ENCODE data around the gene PLA2G4F. TPM values are rescaled to one million over a fixed set of nuclear protein-coding genes. Genes with fewer than 3 reads are reported as not detected.
"Not testable (repeated sequence)": the region's sequence is repeated elsewhere in the genome, so short reads cannot be mapped to it uniquely, and the experiment has no call there.

Gene PLA2G4F
- total and polyA plus RNA-seq, 4 donors: 1.5 TPM; not detected in 3

DNA sequence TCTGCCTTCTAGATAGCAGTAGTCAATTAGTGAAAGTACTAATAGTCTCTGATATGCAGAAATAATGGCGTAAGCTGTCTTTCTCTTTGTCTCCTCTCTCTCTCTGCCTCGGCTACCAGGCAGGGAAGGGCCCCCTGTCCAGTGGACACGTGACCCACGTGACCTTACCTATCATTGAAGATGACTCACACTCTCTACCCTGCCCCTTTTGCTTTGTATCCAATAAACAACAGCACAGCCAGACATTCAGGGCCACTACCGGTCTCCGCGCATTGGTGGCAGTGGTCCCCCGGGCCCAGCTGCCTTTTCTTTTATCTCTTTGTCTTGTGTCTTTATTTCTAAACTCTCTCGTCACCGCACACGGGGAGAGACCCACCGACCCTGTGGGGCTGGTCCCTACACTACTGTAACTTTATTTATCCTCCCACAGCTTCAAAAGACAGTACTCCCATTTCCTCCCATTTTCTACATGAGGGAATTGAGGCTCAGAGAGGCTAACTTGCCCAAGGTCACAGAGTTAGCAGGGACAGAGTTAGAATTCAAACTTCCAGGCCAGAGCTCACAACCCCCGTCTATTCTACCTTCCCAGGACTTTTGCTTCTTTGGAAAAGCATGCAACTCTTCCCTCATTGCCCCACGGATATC is 64.6 kb downstream of the PLA2G4F start:
- H3K9me3 ChIP-seq (ENCODE audit: control insufficient read depth, low read length); H3K4me1 ChIP-seq (ENCODE audit: control insufficient read depth in 1 of 2, insufficient read depth in 2 of 2, low read length in 2 of 2); ATAC-seq (ENCODE audit: low FRiP score); H3K36me3 ChIP-seq (ENCODE audit: control insufficient read depth in 1 of 2, insufficient read depth in 2 of 2, low read length in 1 of 2); intact Hi-C loops (cut with DNase I); H3K4me3 ChIP-seq (ENCODE audit: low read length in 2 of 2); H3K27me3 ChIP-seq (ENCODE audit: control insufficient read depth in 1 of 2, insufficient read depth in 2 of 2, low read length in 1 of 2); H3K27ac ChIP-seq (ENCODE audit: low read depth in 1 of 2, low read length in 2 of 2); DNase-seq: not testable (repeated sequence)
- 86 to 87% methylated on average over 14 of the region's 14 CpGs for WGBS, 2 donors

GRCh38 chr15:42090781-42091180 is 65.7 kb downstream of the PLA2G4F start:
- H3K9me3 ChIP-seq (ENCODE audit: control insufficient read depth, low read length): no peaks in the 10 kb centered on the region
- no peaks in the 10 kb centered on the region for H3K4me1 ChIP-seq (ENCODE audit: control insufficient read depth in 1 of 2, insufficient read depth in 2 of 2, low read length in 2 of 2)
- no peaks in the 10 kb centered on the region for H3K36me3 ChIP-seq (ENCODE audit: control insufficient read depth in 1 of 2, insufficient read depth in 2 of 2, low read length in 1 of 2)
- H3K27me3 ChIP-seq (ENCODE audit: control insufficient read depth in 1 of 2, insufficient read depth in 2 of 2, low read length in 1 of 2): no peaks in the 10 kb centered on the region
- 84 to 87% methylated on average over 9 of the region's 9 CpGs for WGBS, 2 donors
- DNase-seq (no peak), ATAC-seq (ENCODE audit: low FRiP score) (no peak)
- H3K4me3 ChIP-seq (ENCODE audit: low read length in 2 of 2): no peak overlapping the region
- H3K27ac ChIP-seq (ENCODE audit: low read depth in 1 of 2, low read length in 2 of 2): no peak overlapping the region
- intact Hi-C loops (cut with DNase I): no loop called here

GRCh38 chr15:42090370-42090769 is 66.1 kb downstream of the PLA2G4F start:
- 70 to 71% methylated on average over 7 of the region's 7 CpGs for WGBS, 2 donors
- intact Hi-C loops (cut with DNase I): no loop called here
- Histone ChIP-seq H3K27ac (ENCODE audit: low read depth in 1 of 2, low read length in 2 of 2) (no peak overlapping the region), H3K4me3 (ENCODE audit: low read length in 2 of 2) (no peak overlapping the region), H3K27me3 (ENCODE audit: control insufficient read depth in 1 of 2, insufficient read depth in 2 of 2, low read length in 1 of 2) (no peaks in the 10 kb centered on the region), H3K4me1 (ENCODE audit: control insufficient read depth in 1 of 2, insufficient read depth in 2 of 2, low read length in 2 of 2) (no peaks in the 10 kb centered on the region), H3K9me3 (ENCODE audit: control insufficient read depth, low read length) (no peaks in the 10 kb centered on the region), H3K36me3 (ENCODE audit: control insufficient read depth in 1 of 2, insufficient read depth in 2 of 2, low read length in 1 of 2) (no peaks in the 10 kb centered on the region)
- ATAC-seq (ENCODE audit: low FRiP score) (no peak), DNase-seq (no peak)

GRCh38 chr15:42089942-42090341 is 66.5 kb downstream of the PLA2G4F start:
- Histone ChIP-seq H3K9me3 (ENCODE audit: control insufficient read depth, low read length) (no peaks in the 10 kb centered on the region), H3K4me3 (ENCODE audit: low read length in 2 of 2) (no peak overlapping the region), H3K27ac (ENCODE audit: low read depth in 1 of 2, low read length in 2 of 2) (no peak overlapping the region), H3K36me3 (ENCODE audit: control insufficient read depth in 1 of 2, insufficient read depth in 2 of 2, low read length in 1 of 2) (no peaks in the 10 kb centered on the region), H3K27me3 (ENCODE audit: control insufficient read depth in 1 of 2, insufficient read depth in 2 of 2, low read length in 1 of 2) (no peaks in the 10 kb centered on the region), H3K4me1 (ENCODE audit: control insufficient read depth in 1 of 2, insufficient read depth in 2 of 2, low read length in 2 of 2) (no peaks in the 10 kb centered on the region)
- intact Hi-C loops (cut with DNase I): no loop called here
- DNase-seq: no peak
- no peak for ATAC-seq (ENCODE audit: low FRiP score)
- 94 to 96% methylated on average over 4 of the region's 4 CpGs for WGBS, 2 donors

Small RNAs within 50 kb of the gene (microRNA-seq; reads per million reads assigned to microRNA genes)
- gene MIR627: 7.2 to 10.9 reads per million in 2 donors

Other genes starting within 250 kb of the PLA2G4F start
- gene EHD4, start 184.1 kb downstream of the PLA2G4F start, total RNA-seq: 10 to 100 TPM; 47.3 to 56.6 TPM
- gene EHD4, start 184.1 kb downstream of the PLA2G4F start, polyA plus RNA-seq: 10 to 100 TPM; 11.4 to 12.6 TPM
- gene PLA2G4E, start 135.6 kb downstream of the PLA2G4F start, total RNA-seq: not detected
- gene PLA2G4E, start 135.6 kb downstream of the PLA2G4F start, polyA plus RNA-seq: not detected
- not detected for gene PLA2G4D, start 62.1 kb downstream of the PLA2G4F start, total RNA-seq
- gene PLA2G4D, start 62.1 kb downstream of the PLA2G4F start, polyA plus RNA-seq: not detected
- 10 to 100 TPM; 63.3 to 89.4 TPM for gene VPS39, start 51.7 kb upstream of the PLA2G4F start, total RNA-seq
- 10 to 100 TPM; 10.5 to 56.3 TPM for gene VPS39, start 51.7 kb upstream of the PLA2G4F start, polyA plus RNA-seq
- 10 to 100 TPM; 51.6 to 61.4 TPM for gene GANC, start 116.6 kb upstream of the PLA2G4F start, total RNA-seq
- gene GANC, start 116.6 kb upstream of the PLA2G4F start, polyA plus RNA-seq: 10 to 100 TPM; 14.9 to 27.0 TPM
- 10 to 100 TPM; 58.4 to 66.8 TPM for gene TMEM87A, start 116.8 kb upstream of the PLA2G4F start, total RNA-seq
- 10 to 100 TPM; 21.4 to 38.5 TPM for gene TMEM87A, start 116.8 kb upstream of the PLA2G4F start, polyA plus RNA-seq
- gene CAPN3, start 202.9 kb upstream of the PLA2G4F start, total RNA-seq: 10 to 100 TPM; 15.4 to 22.6 TPM
- 100 to 1,000 TPM in 1 of 2 donors, 1 to 10 TPM in 1; 3.3 to 101 TPM for gene CAPN3, start 202.9 kb upstream of the PLA2G4F start, polyA plus RNA-seq

Measured in aorta (tissue), 5 donors.